Ramos (cell line): Measurements from ENCODE around the gene NSDHL.
"Not testable (repeated sequence)": the region's sequence is repeated elsewhere in the genome, so short reads cannot be mapped to it uniquely, and the experiment has no call there.

Source experiments
- in situ Hi-C: fragments of 300-500 bp; cut with MboI; formaldehyde crosslinking; loops from one replicate; pipeline ENCODE4 v1.14.3; 2022; ENCODE audit warnings: low sequenced_read_pairs; ENCODE audit not compliant: unreplicated experiment

Gene NSDHL

GRCh38 chrX:152830312-152831305 is at the start of gene NSDHL, which contains the start of gene CETN2:
NSDHL (plus strand) TSS chrX:152831063; CDS start chrX:152846325, 15,262 bp downstream.
CETN2 (minus strand) TSS chrX:152830757; CDS start chrX:152830710, 47 bp downstream.
- in situ Hi-C loops, result no loop called here

- in situ Hi-C loops, result not testable (repeated sequence)
These were observed 43.8 kb upstream of the NSDHL start for GRCh38 chrX:152787062-152787461.

- in situ Hi-C loops, result no loop called here
These were observed 31.9 kb upstream of the NSDHL start for GRCh38 chrX:152798945-152799344.

- in situ Hi-C loops, result no loop called here
These were observed 24.8 kb upstream of the NSDHL start for GRCh38 chrX:152806035-152806434.

- in situ Hi-C loops, result no loop called here
These were observed 20.5 kb upstream of the NSDHL start for GRCh38 chrX:152810403-152810802.

GRCh38 chrX:152813206-152813605 is 17.7 kb upstream of the NSDHL start:
- in situ Hi-C loops, result no loop called here

GRCh38 chrX:152814048-152814447 is 16.8 kb upstream of the NSDHL start:
- in situ Hi-C loops, result no loop called here

- in situ Hi-C loops, result no loop called here
These were observed 13.6 kb upstream of the NSDHL start for GRCh38 chrX:152817078-152817764.

GRCh38 chrX:152818356-152818755 is 12.5 kb upstream of the NSDHL start:
- in situ Hi-C loops, result no loop called here

- in situ Hi-C loops, result no loop called here
These were observed 11.6 kb upstream of the NSDHL start for GRCh38 chrX:152819266-152819665.

- in situ Hi-C loops, result no loop called here
These were observed 11.1 kb upstream of the NSDHL start for GRCh38 chrX:152819732-152820131.

- in situ Hi-C loops, result no loop called here
These were observed 9.6 kb upstream of the NSDHL start for GRCh38 chrX:152821145-152821765.

GRCh38 chrX:152822383-152823086 is 8.3 kb upstream of the NSDHL start:
- in situ Hi-C loops, result no loop called here

GRCh38 chrX:152823657-152824056 is 7.2 kb upstream of the NSDHL start:
- in situ Hi-C loops, result no loop called here

GRCh38 chrX:152824841-152825374 is 6.0 kb upstream of the NSDHL start:
- in situ Hi-C loops, result no loop called here

- in situ Hi-C loops, result no loop called here
These were observed 528 bp downstream of the NSDHL start for GRCh38 chrX:152831391-152831790.

- in situ Hi-C loops, result no loop called here
These were observed 1.7 kb downstream of the NSDHL start for GRCh38 chrX:152832520-152832919.

- in situ Hi-C loops, result no loop called here
These were observed 2.5 kb downstream of the NSDHL start for GRCh38 chrX:152833378-152833777.

GRCh38 chrX:152835470-152835869 is 4.6 kb downstream of the NSDHL start:
- in situ Hi-C loops, result not testable (repeated sequence)
